ENCODE results near the gene PTPRCAP. TPM values are rescaled to one million over a fixed set of nuclear protein-coding genes. Genes with fewer than 3 reads are reported as not detected.

Gene PTPRCAP
- total and polyA plus RNA-seq, 2 experiments from 2014 or later: 3.2 to 6.1 TPM

GRCh38 chr11:67397986-67398660 is 39.4 kb downstream of the PTPRCAP start:
- Histone ChIP-seq H3K9me3 (ENCODE audit: low read depth) (no peaks in the 10 kb centered on the region), H3K4me1 (ENCODE audit: low read depth) (peaks cover 10% of the 10 kb centered on the region), H3K27me3 (no peaks in the 10 kb centered on the region), H3K27ac (no peak overlapping the region), H3K4me3 (no peak overlapping the region), H3K36me3 (peaks cover 20% of the 10 kb centered on the region)
- DNase-seq (ENCODE audit: low read depth in 1 of 2, low spot score in 1 of 2): no peak
- TF ChIP-seq CTCF (IDR thresholded peaks at IDR 0.05; ENCODE audit: low read depth, low read length): no peak

- H3K4me3 ChIP-seq: no peak overlapping the region
- no peak for DNase-seq (ENCODE audit: low read depth in 1 of 2, low spot score in 1 of 2)
- TF ChIP-seq CTCF (IDR thresholded peaks at IDR 0.05; ENCODE audit: low read depth, low read length): no peak
- H3K27ac ChIP-seq: no peak overlapping the region
- H3K27me3 ChIP-seq: no peaks in the 10 kb centered on the region
- H3K4me1 ChIP-seq (ENCODE audit: low read depth): peaks cover 10% of the 10 kb centered on the region
- peaks cover 20% of the 10 kb centered on the region for H3K36me3 ChIP-seq
- H3K9me3 ChIP-seq (ENCODE audit: low read depth): no peaks in the 10 kb centered on the region
These were observed 39.9 kb downstream of the PTPRCAP start for GRCh38 chr11:67397536-67397935.

GRCh38 chr11:67396587-67397389 is 40.7 kb downstream of the PTPRCAP start:
- TF ChIP-seq CTCF (IDR thresholded peaks at IDR 0.05; ENCODE audit: low read depth, low read length): no peak
- no peak for DNase-seq (ENCODE audit: low read depth in 1 of 2, low spot score in 1 of 2)

GRCh38 chr11:67396259-67396581 is 41.3 kb downstream of the PTPRCAP start:
- DNase-seq (ENCODE audit: low read depth in 1 of 2, low spot score in 1 of 2): no peak
- no peaks in the 10 kb centered on the region for H3K9me3 ChIP-seq (ENCODE audit: low read depth)
- H3K4me1 ChIP-seq (ENCODE audit: low read depth): peaks cover 5% of the 10 kb centered on the region
- no peaks in the 10 kb centered on the region for H3K27me3 ChIP-seq
- TF ChIP-seq CTCF (IDR thresholded peaks at IDR 0.05; ENCODE audit: low read depth, low read length): no peak
- no peak overlapping the region for H3K27ac ChIP-seq
- no peak overlapping the region for H3K4me3 ChIP-seq
- peaks cover 20% of the 10 kb centered on the region for H3K36me3 ChIP-seq

More at GRCh38 chr11:67396587-67397389, 40.7 kb downstream of the PTPRCAP start:
- H3K27me3 ChIP-seq: no peaks in the 10 kb centered on the region
- H3K9me3 ChIP-seq (ENCODE audit: low read depth): no peaks in the 10 kb centered on the region
- peaks cover 5% of the 10 kb centered on the region for H3K4me1 ChIP-seq (ENCODE audit: low read depth)
- no peak overlapping the region for H3K27ac ChIP-seq
- no peak overlapping the region for H3K4me3 ChIP-seq
- peaks cover 20% of the 10 kb centered on the region for H3K36me3 ChIP-seq

- Histone ChIP-seq H3K27me3 (no peaks in the 10 kb centered on the region), H3K9me3 (ENCODE audit: low read depth) (no peaks in the 10 kb centered on the region), H3K4me3 (no peak overlapping the region), H3K27ac (no peak overlapping the region), H3K36me3 (peaks cover 20% of the 10 kb centered on the region), H3K4me1 (ENCODE audit: low read depth) (peaks cover 8% of the 10 kb centered on the region)
- no peak for DNase-seq (ENCODE audit: low read depth in 1 of 2, low spot score in 1 of 2)
- no peak for TF ChIP-seq CTCF (IDR thresholded peaks at IDR 0.05; ENCODE audit: low read depth, low read length)
These were observed 41.8 kb downstream of the PTPRCAP start for GRCh38 chr11:67395555-67396258.

Data from cardiac muscle cell (in vitro differentiated cells and primary cell).